MM.1S (cell line): Measurements from ENCODE around the gene IL36B.

Source experiments
- DNase-seq: peaks from one replicate; pipeline ENCODE4 v3.0.0-alpha.2; 2015
- H2AFZ ChIP-seq: fragments of 300-600 bp; sonication (generic); 2 replicates; pipeline ENCODE4 v1.6.0; 2016; ENCODE audit warnings: antibody characterized with exemption, low read length
- H3F3A ChIP-seq: fragments of 300-600 bp; sonication (generic); 2 replicates; pipeline ENCODE4 v1.6.1; 2016; ENCODE audit warnings: mild to moderate bottlenecking, antibody characterized with exemption, low read length, moderate library complexity, mixed read lengths; ENCODE audit not compliant: insufficient read depth
- H3K27ac ChIP-seq: fragments of 300-600 bp; sonication (generic); 2 replicates; pipeline ENCODE4 v1.5.1; 2016; ENCODE audit warnings: mild to moderate bottlenecking, low read length
- H3K27me3 ChIP-seq: fragments of 300-600 bp; sonication (generic); replicated peaks from 2 replicates; pipeline ENCODE4 v1.6.0; 2016; ENCODE audit warnings: low read length; ENCODE audit not compliant: insufficient read depth
- H3K36me3 ChIP-seq: fragments of 300-600 bp; sonication (generic); replicated peaks from 2 replicates; pipeline ENCODE4 v1.6.1; 2016; ENCODE audit warnings: mild to moderate bottlenecking, low read length, mixed read lengths; ENCODE audit not compliant: insufficient read depth
- H3K4me1 ChIP-seq: fragments of 300-600 bp; sonication (generic); 2 replicates; pipeline ENCODE4 v1.6.1; 2016; ENCODE audit warnings: low read length, mixed read lengths
- H3K4me2 ChIP-seq: fragments of 300-600 bp; sonication (generic); 2 replicates; pipeline ENCODE4 v1.6.0; 2016; ENCODE audit warnings: low read depth, low read length
- H3K4me3 ChIP-seq: fragments of 300-600 bp; sonication (generic); 2 replicates; pipeline ENCODE4 v1.5.1; 2016; ENCODE audit warnings: low read length, mixed read lengths
- H3K79me2 ChIP-seq: fragments of 300-600 bp; sonication (generic); 2 replicates; pipeline ENCODE4 v1.6.1; 2016; ENCODE audit warnings: mixed run types, low read length, mixed read lengths
- H3K9ac ChIP-seq: fragments of 300-600 bp; sonication (generic); 2 replicates; pipeline ENCODE4 v1.6.1; 2016; ENCODE audit warnings: low read length, mixed read lengths
- H3K9me2 ChIP-seq: fragments of 300-600 bp; sonication (generic); replicated peaks from 2 replicates; pipeline ENCODE4 v1.6.1; 2016; ENCODE audit warnings: mild to moderate bottlenecking, low read length, mixed read lengths; ENCODE audit not compliant: insufficient read depth
- H3K9me3 ChIP-seq: fragments of 300-600 bp; sonication (generic); replicated peaks from 2 replicates; pipeline ENCODE4 v1.6.1; 2016; ENCODE audit warnings: mild to moderate bottlenecking, low read length, mixed read lengths; ENCODE audit not compliant: insufficient read depth
- H4K20me1 ChIP-seq: fragments of 300-600 bp; sonication (generic); 2 replicates; pipeline ENCODE4 v1.6.1; 2016; ENCODE audit warnings: mild to moderate bottlenecking, low read length, moderate library complexity, mixed read lengths; ENCODE audit not compliant: insufficient read depth
- EZH2 ChIP-seq: fragments of 300-600 bp; sonication (generic); optimal IDR thresholded peaks from 2 replicates; pipeline ENCODE3; 2017; ENCODE audit warnings: low read depth, mild to moderate bottlenecking, antibody characterized with exemption, low read length, mixed read lengths
- EZH2phosphoT487 ChIP-seq: fragments of 300-600 bp; sonication (generic); IDR thresholded peaks from 2 replicates; pipeline ENCODE4 v1.6.1; 2018; ENCODE audit warnings: antibody characterized with exemption, low read length
- TF ChIP-seq, protein P1 (sequence below): fragments of 300-600 bp; sonication (generic); IDR thresholded peaks from 2 replicates; pipeline ENCODE4 v1.5.1; 2016; ENCODE audit warnings: antibody characterized with exemption, low read length, mixed read lengths

Gene IL36B

GRCh38 chr2:112985090-112985489, 67.6 kb downstream of the IL36B start:
- Histone ChIP-seq H3K9me2 (no peaks in the 10 kb centered on the region), H2AFZ (no peak overlapping the region), H3K79me2 (no peaks in the 10 kb centered on the region), H3K36me3 (no peaks in the 10 kb centered on the region), H4K20me1 (no peaks in the 10 kb centered on the region), H3K27me3 (peaks cover 11% of the 10 kb centered on the region; the same call in 1 of the 2 replicates), H3F3A (no peaks in the 10 kb centered on the region; the same call in 1 of the 2 replicates), H3K4me2 (no peak overlapping the region), H3K4me1 (0 out of 2 replicates have a peak, but pooled peaks cover 7% of the 10 kb centered on the region), H3K27ac (no peak overlapping the region), H3K9ac (no peak overlapping the region), H3K9me3 (no peaks in the 10 kb centered on the region), H3K4me3 (no peak overlapping the region)
- DNase-seq, result no peak
- no peak for TF ChIP-seq EZH2

DNA sequence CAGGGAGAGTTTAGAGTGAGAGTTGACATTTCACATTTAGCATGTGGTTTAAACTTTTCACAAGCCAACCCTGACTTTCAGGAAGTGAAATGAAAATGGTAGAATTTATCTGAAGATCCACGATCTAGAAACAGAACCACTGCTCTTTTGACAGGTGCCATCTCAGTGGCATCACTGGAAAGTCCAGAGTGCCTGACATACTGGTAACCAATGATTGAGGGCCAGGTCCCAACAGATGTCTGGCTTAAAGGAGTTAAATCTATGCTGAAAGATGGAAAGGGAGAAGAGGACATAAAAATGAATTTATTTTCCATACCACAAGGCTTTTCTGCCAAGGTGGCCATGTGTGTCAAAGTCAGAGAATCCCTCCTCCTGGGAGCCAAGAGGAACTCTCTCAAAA, 72.1 kb downstream of the IL36B start:
- Histone ChIP-seq H3K27ac (no peak overlapping the region), H3K4me1 (0 out of 2 replicates have a peak, but pooled peaks cover 11% of the 10 kb centered on the region)

GRCh38 chr2:112979731-112980130, 72.9 kb downstream of the IL36B start:
- H3K9ac ChIP-seq, result no peak overlapping the region
- TF ChIP-seq EZH2 (no peak), EZH2phosphoT487 (no peak)
- no peaks in the 10 kb centered on the region; the same call in 1 of the 2 replicates for H3F3A ChIP-seq
- no peak for DNase-seq
- no peaks in the 10 kb centered on the region for H3K9me3 ChIP-seq
- no peaks in the 10 kb centered on the region for H3K79me2 ChIP-seq
- H3K27ac ChIP-seq, result no peak overlapping the region
- no peak overlapping the region for H3K4me2 ChIP-seq
- H2AFZ ChIP-seq, result no peak overlapping the region
- 0 out of 2 replicates have a peak, but pooled peaks cover 11% of the 10 kb centered on the region for H3K4me1 ChIP-seq
- no peaks in the 10 kb centered on the region for H4K20me1 ChIP-seq
- no peak overlapping the region for H3K4me3 ChIP-seq
- peaks cover 11% of the 10 kb centered on the region; the same call in 1 of the 2 replicates for H3K27me3 ChIP-seq
- H3K9me2 ChIP-seq, result no peaks in the 10 kb centered on the region
- H3K36me3 ChIP-seq, result no peaks in the 10 kb centered on the region

More for the DNA sequence above, 72.1 kb downstream of the IL36B start:
- no peak overlapping the region for H3K9ac ChIP-seq
- H3K4me3 ChIP-seq, result no peak overlapping the region
- no peak overlapping the region for H2AFZ ChIP-seq
- TF ChIP-seq EZH2phosphoT487 (no peak), EZH2 (no peak)
- TF ChIP-seq, protein P1, sequence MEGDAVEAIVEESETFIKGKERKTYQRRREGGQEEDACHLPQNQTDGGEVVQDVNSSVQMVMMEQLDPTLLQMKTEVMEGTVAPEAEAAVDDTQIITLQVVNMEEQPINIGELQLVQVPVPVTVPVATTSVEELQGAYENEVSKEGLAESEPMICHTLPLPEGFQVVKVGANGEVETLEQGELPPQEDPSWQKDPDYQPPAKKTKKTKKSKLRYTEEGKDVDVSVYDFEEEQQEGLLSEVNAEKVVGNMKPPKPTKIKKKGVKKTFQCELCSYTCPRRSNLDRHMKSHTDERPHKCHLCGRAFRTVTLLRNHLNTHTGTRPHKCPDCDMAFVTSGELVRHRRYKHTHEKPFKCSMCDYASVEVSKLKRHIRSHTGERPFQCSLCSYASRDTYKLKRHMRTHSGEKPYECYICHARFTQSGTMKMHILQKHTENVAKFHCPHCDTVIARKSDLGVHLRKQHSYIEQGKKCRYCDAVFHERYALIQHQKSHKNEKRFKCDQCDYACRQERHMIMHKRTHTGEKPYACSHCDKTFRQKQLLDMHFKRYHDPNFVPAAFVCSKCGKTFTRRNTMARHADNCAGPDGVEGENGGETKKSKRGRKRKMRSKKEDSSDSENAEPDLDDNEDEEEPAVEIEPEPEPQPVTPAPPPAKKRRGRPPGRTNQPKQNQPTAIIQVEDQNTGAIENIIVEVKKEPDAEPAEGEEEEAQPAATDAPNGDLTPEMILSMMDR, result no peak
- no peak overlapping the region for H3K4me2 ChIP-seq
- H3K9me3 ChIP-seq, result no peaks in the 10 kb centered on the region
- H3K79me2 ChIP-seq, result no peaks in the 10 kb centered on the region
- no peaks in the 10 kb centered on the region; the same call in 1 of the 2 replicates for H3F3A ChIP-seq
- no peaks in the 10 kb centered on the region for H3K9me2 ChIP-seq
- H3K36me3 ChIP-seq, result no peaks in the 10 kb centered on the region
- H4K20me1 ChIP-seq, result no peaks in the 10 kb centered on the region
- peaks cover 11% of the 10 kb centered on the region; the same call in 1 of the 2 replicates for H3K27me3 ChIP-seq
- DNase-seq, result peak; percentile 36

- Histone ChIP-seq H3K27me3 (peaks cover 11% of the 10 kb centered on the region; the same call in 1 of the 2 replicates), H3K9me3 (no peaks in the 10 kb centered on the region), H3K27ac (no peak within 1 kb of the TSS), H3K4me1 (0 out of 2 replicates have a peak, but pooled peaks cover 11% of the 10 kb centered on the region), H3K4me2 (no peak within 1 kb of the TSS), H3K36me3 (no peaks in the 10 kb centered on the region), H3F3A (no peaks in the 10 kb centered on the region; the same call in 1 of the 2 replicates), H2AFZ (no peak within 1 kb of the TSS), H3K9ac (no peak within 1 kb of the TSS), H4K20me1 (no peaks in the 10 kb centered on the region), H3K4me3 (no peak within 1 kb of the TSS), H3K9me2 (no peaks in the 10 kb centered on the region), H3K79me2 (no peaks in the 10 kb centered on the region)
- DNase-seq, result no peak
- TF ChIP-seq EZH2phosphoT487 (no peak), EZH2 (no peak)
- TF ChIP-seq, protein P1, result no peak
Observed at GRCh38 chr2:112977559-112978056, 75.1 kb downstream of the IL36B start, which contains the start of gene IL36G. Gene IL36G (plus strand): TSS chr2:112978006. CDS start chr2:112978639, 633 bp downstream.
